ENCODE measurements around the gene MALRD1. TPM values are rescaled to one million over a fixed set of nuclear protein-coding genes. Genes with fewer than 3 reads are reported as not detected.
A peak's percentile ranks its signal among the peaks of the same experiment; 100 is the strongest.

Gene MALRD1
- total RNA-seq = not detected in 2 replicates

GRCh38 chr10:19048489-19048888, at the start of gene MALRD1:
TSS of gene MALRD1 (plus strand) at chr10:19048801. CDS start at chr10:19048939, 138 bp downstream.

Small RNA genes within 50 kb of the gene (small RNA-seq; reads per million reads assigned to genes)
- gene AL354695.1 (not detected), gene HMGN1P20 (not detected), gene RF00012 (not detected), gene RNA5SP303 (7.8 reads per million, percentile 95 among the genes with 10 or more reads in this experiment)

Measured in vein endothelial cell (primary cell).